RWPE2 (cell line): Measurements from ENCODE around the gene CLTCL1.

Experiments
- ATAC-seq: fragments of 200-7000 bp; cut with Tn5 transposase; 3 replicates; pipeline ENCODE4 v1.9.1; 2021; ENCODE audit warnings: low read depth
- DNase-seq: peaks from one replicate; pipeline ENCODE4 v3.0.0-alpha.2; 2020; ENCODE audit warnings: low spot score
- H3K27ac ChIP-seq: fragments of 450-650 bp; 2 replicates; pipeline ENCODE4 v1.5.1; 2017; ENCODE audit warnings: mild to moderate bottlenecking; ENCODE audit not compliant: poor library complexity, severe bottlenecking
- H3K27me3 ChIP-seq: fragments of 250-450 bp; sonication (Bioruptor Pico); 2 replicates; pipeline ENCODE4 v1.5.1; 2021; ENCODE audit warnings: mild to moderate bottlenecking, moderate library complexity; ENCODE audit not compliant: insufficient read depth, poor library complexity, severe bottlenecking
- H3K36me3 ChIP-seq: fragments of 250-450 bp; sonication (Bioruptor Pico); 2 replicates; pipeline ENCODE4 v1.5.1; 2020; ENCODE audit warnings: low read depth, mild to moderate bottlenecking, moderate library complexity
- H3K4me1 ChIP-seq: fragments of 250-450 bp; sonication (Bioruptor Pico); 2 replicates; pipeline ENCODE4 v1.5.1; 2021; ENCODE audit warnings: mild to moderate bottlenecking, moderate library complexity; ENCODE audit not compliant: insufficient read depth, poor library complexity, severe bottlenecking
- H3K4me3 ChIP-seq: fragments of 250-450 bp; sonication (Bioruptor Pico); 2 replicates; pipeline ENCODE4 v1.5.1; 2021; ENCODE audit warnings: mild to moderate bottlenecking, moderate library complexity; ENCODE audit not compliant: severe bottlenecking
- H3K9me3 ChIP-seq: fragments of 250-450 bp; sonication (Bioruptor Pico); 2 replicates; pipeline ENCODE4 v1.5.1; 2021; ENCODE audit warnings: mild to moderate bottlenecking, moderate library complexity; ENCODE audit not compliant: severe bottlenecking
- CTCF ChIP-seq: fragments of 450-650 bp; IDR thresholded peaks from one replicate; pipeline ENCODE4 v1.5.1; 2017; ENCODE audit warnings: mild to moderate bottlenecking, moderate library complexity; ENCODE audit not compliant: poor library complexity, severe bottlenecking

CLTCL1 gene

GRCh38 chr22:19290400-19291217, 910 bp downstream of the CLTCL1 start:
- ATAC-seq (no peak), DNase-seq (no peak)
- Histone ChIP-seq H3K27me3 (no peaks in the 10 kb centered on the region), H3K36me3 (no peaks in the 10 kb centered on the region), H3K4me3 (peak overlapping the region; percentile 75), H3K9me3 (no peaks in the 10 kb centered on the region), H3K4me1 (peaks cover 31% of the 10 kb centered on the region), H3K27ac (peak overlapping the region; percentile 83)
- TF ChIP-seq CTCF, result no peak

DNA sequence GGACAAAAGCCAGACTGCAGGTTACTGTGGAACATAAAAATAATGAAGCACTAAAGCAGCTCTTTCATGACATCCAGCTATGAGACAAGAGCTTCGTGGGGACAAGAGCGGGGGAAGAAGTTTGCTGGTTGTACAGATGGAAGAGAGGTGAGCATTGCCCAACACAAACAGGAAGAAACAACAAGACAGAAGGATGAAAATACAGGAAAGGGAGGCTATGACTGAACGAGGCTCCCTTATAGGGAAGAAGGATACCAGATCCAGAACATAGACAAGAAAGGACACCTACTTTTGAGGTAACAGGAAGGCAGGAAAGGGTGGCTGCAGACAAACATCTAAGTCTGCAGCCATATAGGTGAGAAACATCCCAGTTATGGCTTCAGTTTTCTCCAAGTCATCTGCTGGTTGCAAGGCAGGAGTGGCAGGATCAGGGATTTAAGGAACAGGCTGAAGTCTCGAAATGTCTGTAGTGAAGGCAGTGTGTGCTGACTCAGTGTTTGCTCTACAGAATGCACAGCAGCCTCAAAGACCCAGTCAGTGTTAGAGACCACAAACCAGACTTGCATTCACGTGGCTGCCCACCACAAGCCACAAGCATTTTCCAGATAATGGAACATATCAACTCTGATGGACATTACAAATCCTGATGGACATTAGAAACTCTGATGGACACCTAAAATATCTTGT, 1.9 kb downstream of the CLTCL1 start:
- Histone ChIP-seq H3K9me3 (no peaks in the 10 kb centered on the region), H3K4me3 (no peak overlapping the region), H3K4me1 (peaks cover 31% of the 10 kb centered on the region), H3K36me3 (no peaks in the 10 kb centered on the region), H3K27ac (peak overlapping the region; percentile 83), H3K27me3 (no peaks in the 10 kb centered on the region)
- ATAC-seq, result 0 out of 3 replicates have a peak, but pooled peaks have one; percentile 18
- no peak for TF ChIP-seq CTCF
- no peak for DNase-seq

DNA sequence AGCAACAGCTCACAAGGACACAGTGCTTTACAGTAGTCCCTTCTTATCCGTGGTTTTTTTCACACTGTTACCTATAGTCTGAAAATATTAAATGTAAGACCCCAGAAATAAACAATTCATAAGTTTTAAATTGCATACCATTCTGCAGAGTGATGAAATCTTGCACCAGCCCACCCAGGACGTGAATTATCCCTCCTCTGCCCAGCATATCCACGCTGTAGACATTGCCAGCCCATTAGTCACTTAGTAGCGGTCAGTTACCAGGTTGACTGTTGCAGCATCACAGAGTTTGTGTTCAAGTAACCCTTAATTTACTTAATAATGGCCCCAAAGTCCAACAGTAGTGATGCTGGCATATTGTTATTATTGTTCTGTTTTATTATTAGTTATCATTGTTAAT, 3.6 kb downstream of the CLTCL1 start:
- Histone ChIP-seq H3K27ac (peak overlapping the region; percentile 83), H3K4me1 (peaks cover 31% of the 10 kb centered on the region), H3K27me3 (no peaks in the 10 kb centered on the region), H3K36me3 (no peaks in the 10 kb centered on the region), H3K4me3 (no peak overlapping the region), H3K9me3 (no peaks in the 10 kb centered on the region)
- ATAC-seq (peak; percentile 59), DNase-seq (no peak)
- no peak for TF ChIP-seq CTCF

DNA sequence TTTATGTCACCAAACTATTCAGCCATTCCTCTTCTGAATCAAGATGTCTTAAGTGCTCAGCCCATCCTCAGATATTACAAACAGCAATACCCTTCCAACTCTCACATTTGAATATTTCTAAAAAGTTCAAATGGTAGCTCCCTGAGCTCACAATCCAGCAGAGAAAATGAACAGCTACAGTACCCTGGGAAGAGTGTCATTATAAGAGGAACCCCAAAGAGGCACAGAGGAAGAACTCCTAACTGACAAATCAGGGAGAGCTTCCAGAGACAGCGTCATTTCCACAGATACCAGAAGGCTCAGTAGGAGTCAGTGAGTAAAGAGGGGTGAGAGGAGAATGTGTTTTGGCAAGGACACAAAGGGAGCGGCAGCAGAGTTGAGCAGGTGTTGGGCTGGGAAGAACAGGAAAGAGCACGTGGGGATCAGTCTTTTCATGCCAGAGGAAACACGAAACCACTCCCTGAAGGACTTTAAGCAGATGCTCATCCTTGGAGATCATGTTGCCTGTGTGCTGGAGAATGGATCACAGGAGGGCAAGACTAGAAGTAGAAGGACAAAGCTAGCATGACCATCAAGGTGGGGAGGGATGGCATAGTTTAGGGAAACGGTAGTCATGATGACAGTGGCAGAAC, 4.3 kb downstream of the CLTCL1 start:
- Histone ChIP-seq H3K36me3 (no peaks in the 10 kb centered on the region), H3K27ac (peak overlapping the region; percentile 83), H3K27me3 (no peaks in the 10 kb centered on the region), H3K4me1 (peaks cover 27% of the 10 kb centered on the region), H3K4me3 (no peak overlapping the region), H3K9me3 (no peaks in the 10 kb centered on the region)
- ATAC-seq (peak; percentile 78), DNase-seq (peak; percentile 80)
- TF ChIP-seq CTCF, result no peak
